Trophoblast cell (in vitro differentiated cells and primary cell): ENCODE data around the gene NPR1.
A peak's percentile ranks its signal among the peaks of the same experiment; 100 is the strongest.

Experiments
- DNase-seq, 2 donors: peaks; one replicate each; pipeline ENCODE4 v3.0.0-alpha.2; 2016
- H2AFZ ChIP-seq: 2 replicates; pipeline ENCODE4 v1.6.1; 2013; ENCODE audit warnings: low read length, moderate library complexity, mild to moderate bottlenecking; ENCODE audit not compliant: insufficient read depth, poor library complexity
- H2AK5ac ChIP-seq: 2 replicates; pipeline ENCODE4 v1.6.1; 2013; ENCODE audit warnings: mild to moderate bottlenecking, low read length
- H2BK120ac ChIP-seq: 2 replicates; pipeline ENCODE4 v1.6.1; 2013; ENCODE audit warnings: low read length, mild to moderate bottlenecking, moderate library complexity; ENCODE audit not compliant: insufficient read depth, poor library complexity
- H2BK12ac ChIP-seq: 2 replicates; pipeline ENCODE4 v1.6.1; 2013; ENCODE audit warnings: mild to moderate bottlenecking, low read length, moderate library complexity
- H2BK5ac ChIP-seq: 2 replicates; pipeline ENCODE4 v1.6.1; 2013; ENCODE audit warnings: low read length, low read depth, moderate library complexity, mild to moderate bottlenecking; ENCODE audit not compliant: poor library complexity
- H3K14ac ChIP-seq: 2 replicates; pipeline ENCODE4 v1.6.1; 2013; ENCODE audit warnings: mild to moderate bottlenecking, low read length
- H3K18ac ChIP-seq: 2 replicates; pipeline ENCODE4 v1.6.1; 2013; ENCODE audit warnings: mild to moderate bottlenecking, low read length
- H3K23ac ChIP-seq: 2 replicates; pipeline ENCODE4 v1.6.1; 2013; ENCODE audit warnings: low read length
- H3K27ac ChIP-seq: 2 replicates; pipeline ENCODE4 v1.5.1; 2013; ENCODE audit warnings: low read depth, mild to moderate bottlenecking, inconsistent platforms, low read length, moderate library complexity
- H3K27me3 ChIP-seq: 2 replicates; pipeline ENCODE4 v1.6.1; 2013; ENCODE audit warnings: inconsistent platforms, mild to moderate bottlenecking, low read length, moderate library complexity; ENCODE audit not compliant: insufficient read depth
- H3K36me3 ChIP-seq, 2 experiments: 1 replicate in 1 of 2; 2 replicates in 1 of 2; pipeline ENCODE4 v1.6.1; 2013; ENCODE audit warnings: low read length in 2 of 2, mild to moderate bottlenecking in 2 of 2, moderate library complexity in 1 of 2; ENCODE audit not compliant: insufficient read depth in 2 of 2, control insufficient read depth in 1 of 2
- H3K4ac ChIP-seq: 2 replicates; pipeline ENCODE4 v1.6.1; 2013; ENCODE audit warnings: low read depth, mild to moderate bottlenecking, low read length, moderate library complexity
- H3K4me1 ChIP-seq, 2 experiments: 1 replicate in 1 of 2; 2 replicates in 1 of 2; pipeline ENCODE4 v1.6.1; 2013; ENCODE audit warnings: low read length in 2 of 2, mild to moderate bottlenecking in 2 of 2, moderate library complexity in 1 of 2; ENCODE audit not compliant: insufficient read depth in 2 of 2, control insufficient read depth in 1 of 2
- H3K4me2 ChIP-seq: 2 replicates; pipeline ENCODE4 v1.6.1; 2013; ENCODE audit warnings: inconsistent platforms, mild to moderate bottlenecking, low read length, moderate library complexity
- H3K4me3 ChIP-seq: 2 replicates; pipeline ENCODE4 v1.5.1; 2013; ENCODE audit warnings: mild to moderate bottlenecking, low read depth, low read length, inconsistent platforms
- H3K79me1 ChIP-seq: one replicate; pipeline ENCODE4 v1.6.1; 2013; ENCODE audit warnings: low read length
- H3K79me2 ChIP-seq: 2 replicates; pipeline ENCODE4 v1.6.1; 2013; ENCODE audit warnings: low read length, mild to moderate bottlenecking; ENCODE audit not compliant: control insufficient read depth, insufficient read depth, poor library complexity
- H3K9ac ChIP-seq: 2 replicates; pipeline ENCODE4 v1.6.1; 2013; ENCODE audit warnings: mild to moderate bottlenecking, low read length
- H3K9me3 ChIP-seq: 2 replicates; pipeline ENCODE4 v1.6.1; 2013; ENCODE audit warnings: low read depth, mild to moderate bottlenecking, control low read depth, inconsistent platforms, low read length; ENCODE audit not compliant: insufficient read depth
- H4K12ac ChIP-seq: 2 replicates; pipeline ENCODE4 v1.6.1; 2013; ENCODE audit warnings: low read depth, mild to moderate bottlenecking, low read length, moderate library complexity
- H4K8ac ChIP-seq: 2 replicates; pipeline ENCODE4 v1.6.1; 2013; ENCODE audit warnings: low read depth, mild to moderate bottlenecking, low read length, moderate library complexity
- H4K91ac ChIP-seq: one replicate; pipeline ENCODE4 v1.6.1; 2013; ENCODE audit warnings: low read depth, mild to moderate bottlenecking, low read length, moderate library complexity
- WGBS: extraction: QIAGEN DNeasy Blood & Tissue Kit; methylation state at CpG from one replicate; pipeline ENCODE4 v1.1.7; 2013; ENCODE audit warnings: missing lambda C conversion rate; ENCODE audit not compliant: insufficient read length, insufficient coverage; ENCODE audit errors: extremely low coverage; 5-methylcytosine and 5-hydroxymethylcytosine counted together

The NPR1 gene

GRCh38 chr1:153682730-153683129, 4.2 kb downstream of the NPR1 start:
- Histone ChIP-seq H2AFZ (no peak overlapping the region), H3K4me2 (no peak overlapping the region), H3K36me3 (no peaks in the 10 kb centered on the region), H3K79me1 (no peaks in the 10 kb centered on the region), H2BK5ac (no peak overlapping the region), H3K14ac (no peak overlapping the region), H3K4ac (no peak overlapping the region), H4K8ac (no peak overlapping the region), H3K4me1 (peaks cover 9 to 17% of the 10 kb centered on the region in 2 experiments), H3K9ac (no peak overlapping the region), H2BK120ac (no peak overlapping the region), H3K18ac (no peak overlapping the region), H3K27me3 (peaks cover 28% of the 10 kb centered on the region), H3K23ac (no peak overlapping the region), H2BK12ac (no peak overlapping the region), H2AK5ac (no peak overlapping the region), H4K91ac (no peak overlapping the region), H3K27ac (no peak overlapping the region), H3K4me3 (no peak overlapping the region), H3K9me3 (peaks cover 3% of the 10 kb centered on the region), H4K12ac (no peak overlapping the region), H3K79me2 (no peaks in the 10 kb centered on the region)
- WGBS: no CpG with 5 or more reads among the region's 7 CpGs
- no peak for DNase-seq

GRCh38 chr1:153683854-153684253, 5.4 kb downstream of the NPR1 start:
- Histone ChIP-seq H3K9me3 (peaks cover 3% of the 10 kb centered on the region), H3K79me1 (no peaks in the 10 kb centered on the region), H3K4me3 (no peak overlapping the region), H3K36me3 (no peaks in the 10 kb centered on the region), H3K18ac (no peak overlapping the region), H3K4ac (no peak overlapping the region), H2BK5ac (no peak overlapping the region), H4K91ac (no peak overlapping the region), H4K8ac (no peak overlapping the region), H3K27ac (no peak overlapping the region), H2BK120ac (no peak overlapping the region), H2BK12ac (no peak overlapping the region), H3K14ac (no peak overlapping the region), H3K4me1 (peaks cover 8 to 14% of the 10 kb centered on the region in 2 experiments), H2AK5ac (no peak overlapping the region), H2AFZ (no peak overlapping the region), H3K9ac (no peak overlapping the region), H3K4me2 (no peak overlapping the region), H4K12ac (no peak overlapping the region), H3K27me3 (peaks cover 19% of the 10 kb centered on the region), H3K79me2 (no peaks in the 10 kb centered on the region), H3K23ac (no peak overlapping the region)
- WGBS: no CpG with 5 or more reads among the region's 5 CpGs
- peak in 1 of 2 donors; percentile 54 for DNase-seq

GRCh38 chr1:153684892-153685291, 6.4 kb downstream of the NPR1 start:
- no peaks in the 10 kb centered on the region for H3K79me1 ChIP-seq
- no peak overlapping the region for H2BK12ac ChIP-seq
- H3K9ac ChIP-seq: no peak overlapping the region
- H2AFZ ChIP-seq: no peak overlapping the region
- H3K4me1 ChIP-seq: peaks cover 6 to 8% of the 10 kb centered on the region in 2 experiments
- no peak overlapping the region for H3K4me2 ChIP-seq
- no CpG with 5 or more reads among the region's 12 CpGs for WGBS
- H4K91ac ChIP-seq: no peak overlapping the region
- peaks cover 9% of the 10 kb centered on the region for H3K27me3 ChIP-seq
- no peak overlapping the region for H4K12ac ChIP-seq
- H3K23ac ChIP-seq: no peak overlapping the region
- H4K8ac ChIP-seq: no peak overlapping the region
- no peak overlapping the region for H3K14ac ChIP-seq
- H2AK5ac ChIP-seq: no peak overlapping the region
- H3K27ac ChIP-seq: no peak overlapping the region
- no peaks in the 10 kb centered on the region for H3K79me2 ChIP-seq
- no peak overlapping the region for H2BK5ac ChIP-seq
- no peak overlapping the region for H3K4me3 ChIP-seq
- no peaks in the 10 kb centered on the region for H3K36me3 ChIP-seq
- DNase-seq: no peak
- H3K18ac ChIP-seq: no peak overlapping the region
- no peak overlapping the region for H3K4ac ChIP-seq
- H3K9me3 ChIP-seq: no peaks in the 10 kb centered on the region
- no peak overlapping the region for H2BK120ac ChIP-seq

- Histone ChIP-seq H2BK120ac (no peak overlapping the region), H3K4me2 (no peak overlapping the region), H3K4me1 (peaks cover 6 to 8% of the 10 kb centered on the region in 2 experiments), H3K23ac (no peak overlapping the region), H3K9me3 (no peaks in the 10 kb centered on the region), H3K27me3 (peaks cover 4% of the 10 kb centered on the region), H4K12ac (no peak overlapping the region), H2AFZ (no peak overlapping the region), H2BK12ac (no peak overlapping the region), H2BK5ac (no peak overlapping the region), H3K18ac (no peak overlapping the region), H3K27ac (no peak overlapping the region), H3K14ac (no peak overlapping the region), H2AK5ac (no peak overlapping the region), H3K4me3 (no peak overlapping the region), H4K91ac (no peak overlapping the region), H4K8ac (no peak overlapping the region), H3K4ac (no peak overlapping the region), H3K9ac (no peak overlapping the region), H3K79me1 (no peaks in the 10 kb centered on the region), H3K36me3 (no peaks in the 10 kb centered on the region), H3K79me2 (no peaks in the 10 kb centered on the region)
- DNase-seq: no peak
- no CpG with 5 or more reads among the region's 11 CpGs for WGBS
Observed at GRCh38 chr1:153685544-153686340, 7.3 kb downstream of the NPR1 start.
